Measurements from ENCODE around the gene ROR2. TPM values are rescaled to one million over a fixed set of nuclear protein-coding genes. Genes with fewer than 3 reads are reported as not detected.
"Not testable (repeated sequence)": the region's sequence is repeated elsewhere in the genome, so short reads cannot be mapped to it uniquely, and the experiment has no call there.

The ROR2 gene
- polyA plus RNA-seq (2012; ENCODE audit: low read depth, missing spikeins): 0.05 TPM

GRCh38 chr9:91949946-91950664, at the start of gene ROR2:
ROR2 (minus strand) TSS chr9:91950228.
- TF ChIP-seq POLR2AphosphoS5 (IDR thresholded peaks at IDR 0.05; ENCODE audit: low read depth, low read length): no peak
- no peak for TF ChIP-seq TAF1 (IDR thresholded peaks at IDR 0.05; ENCODE audit: low read depth, low read length)
- no peak for TF ChIP-seq PAX5 (IDR thresholded peaks at IDR 0.05; ENCODE audit: insufficient read depth, low read length, severe bottlenecking)
- no peak for TF ChIP-seq SPI1 (IDR thresholded peaks at IDR 0.05; ENCODE audit: low read depth, low read length)
- no peak for TF ChIP-seq POLR2A (IDR thresholded peaks at IDR 0.05; ENCODE audit: low read depth, low read length)
- no peak for TF ChIP-seq POU2F2 (IDR thresholded peaks at IDR 0.05; ENCODE audit: low read depth, low read length)
- DNase-seq (ENCODE audit: insufficient read length, low spot score) (peak; percentile 68), FAIRE-seq (no peak)

GRCh38 chr9:91995000-91995655, 45.1 kb upstream of the ROR2 start:
- FAIRE-seq (no peak), DNase-seq (ENCODE audit: insufficient read length, low spot score) (no peak)
- TF ChIP-seq SPI1 (IDR thresholded peaks at IDR 0.05; ENCODE audit: low read depth, low read length): no peak
- no peak for TF ChIP-seq POLR2A (IDR thresholded peaks at IDR 0.05; ENCODE audit: low read depth, low read length)
- TF ChIP-seq POU2F2 (IDR thresholded peaks at IDR 0.05; ENCODE audit: low read depth, low read length): no peak
- TF ChIP-seq POLR2AphosphoS5 (IDR thresholded peaks at IDR 0.05; ENCODE audit: low read depth, low read length): no peak
- no peak for TF ChIP-seq PAX5 (IDR thresholded peaks at IDR 0.05; ENCODE audit: insufficient read depth, low read length, severe bottlenecking)
- no peak for TF ChIP-seq TAF1 (IDR thresholded peaks at IDR 0.05; ENCODE audit: low read depth, low read length)

GRCh38 chr9:91994422-91994821, 44.4 kb upstream of the ROR2 start:
- DNase-seq (ENCODE audit: insufficient read length, low spot score) (no peak), FAIRE-seq (no peak)

GRCh38 chr9:91992461-91993041, 42.5 kb upstream of the ROR2 start:
- FAIRE-seq (no peak), DNase-seq (ENCODE audit: insufficient read length, low spot score) (no peak)
- TF ChIP-seq PAX5 (IDR thresholded peaks at IDR 0.05; ENCODE audit: insufficient read depth, low read length, severe bottlenecking) (no peak), POLR2A (IDR thresholded peaks at IDR 0.05; ENCODE audit: low read depth, low read length) (no peak), SPI1 (IDR thresholded peaks at IDR 0.05; ENCODE audit: low read depth, low read length) (no peak), POLR2AphosphoS5 (IDR thresholded peaks at IDR 0.05; ENCODE audit: low read depth, low read length) (no peak), POU2F2 (IDR thresholded peaks at IDR 0.05; ENCODE audit: low read depth, low read length) (no peak), TAF1 (IDR thresholded peaks at IDR 0.05; ENCODE audit: low read depth, low read length) (no peak)

More at GRCh38 chr9:91994422-91994821, 44.4 kb upstream of the ROR2 start:
- TF ChIP-seq PAX5 (IDR thresholded peaks at IDR 0.05; ENCODE audit: insufficient read depth, low read length, severe bottlenecking) (no peak), TAF1 (IDR thresholded peaks at IDR 0.05; ENCODE audit: low read depth, low read length) (no peak), POU2F2 (IDR thresholded peaks at IDR 0.05; ENCODE audit: low read depth, low read length) (no peak), POLR2AphosphoS5 (IDR thresholded peaks at IDR 0.05; ENCODE audit: low read depth, low read length) (no peak), POLR2A (IDR thresholded peaks at IDR 0.05; ENCODE audit: low read depth, low read length) (no peak), SPI1 (IDR thresholded peaks at IDR 0.05; ENCODE audit: low read depth, low read length) (no peak)

GRCh38 chr9:91991721-91992341, 41.8 kb upstream of the ROR2 start:
- no peak for DNase-seq (ENCODE audit: insufficient read length, low spot score)

GRCh38 chr9:91986248-91986647, 36.2 kb upstream of the ROR2 start:
- FAIRE-seq (no peak), DNase-seq (ENCODE audit: insufficient read length, low spot score) (no peak)
- no peak for TF ChIP-seq TAF1 (IDR thresholded peaks at IDR 0.05; ENCODE audit: low read depth, low read length)
- TF ChIP-seq POLR2AphosphoS5 (IDR thresholded peaks at IDR 0.05; ENCODE audit: low read depth, low read length): no peak
- TF ChIP-seq POU2F2 (IDR thresholded peaks at IDR 0.05; ENCODE audit: low read depth, low read length): no peak
- no peak for TF ChIP-seq POLR2A (IDR thresholded peaks at IDR 0.05; ENCODE audit: low read depth, low read length)
- TF ChIP-seq SPI1 (IDR thresholded peaks at IDR 0.05; ENCODE audit: low read depth, low read length): no peak
- TF ChIP-seq PAX5 (IDR thresholded peaks at IDR 0.05; ENCODE audit: insufficient read depth, low read length, severe bottlenecking): no peak

More at GRCh38 chr9:91991721-91992341, 41.8 kb upstream of the ROR2 start:
- FAIRE-seq: no peak
- no peak for TF ChIP-seq POU2F2 (IDR thresholded peaks at IDR 0.05; ENCODE audit: low read depth, low read length)
- no peak for TF ChIP-seq POLR2A (IDR thresholded peaks at IDR 0.05; ENCODE audit: low read depth, low read length)
- TF ChIP-seq SPI1 (IDR thresholded peaks at IDR 0.05; ENCODE audit: low read depth, low read length): no peak
- TF ChIP-seq POLR2AphosphoS5 (IDR thresholded peaks at IDR 0.05; ENCODE audit: low read depth, low read length): no peak
- no peak for TF ChIP-seq TAF1 (IDR thresholded peaks at IDR 0.05; ENCODE audit: low read depth, low read length)
- no peak for TF ChIP-seq PAX5 (IDR thresholded peaks at IDR 0.05; ENCODE audit: insufficient read depth, low read length, severe bottlenecking)

- DNase-seq (ENCODE audit: insufficient read length, low spot score): no peak
- no peak for TF ChIP-seq POU2F2 (IDR thresholded peaks at IDR 0.05; ENCODE audit: low read depth, low read length)
- no peak for TF ChIP-seq PAX5 (IDR thresholded peaks at IDR 0.05; ENCODE audit: insufficient read depth, low read length, severe bottlenecking)
- TF ChIP-seq POLR2A (IDR thresholded peaks at IDR 0.05; ENCODE audit: low read depth, low read length): no peak
- TF ChIP-seq TAF1 (IDR thresholded peaks at IDR 0.05; ENCODE audit: low read depth, low read length): no peak
- TF ChIP-seq POLR2AphosphoS5 (IDR thresholded peaks at IDR 0.05; ENCODE audit: low read depth, low read length): no peak
- no peak for TF ChIP-seq SPI1 (IDR thresholded peaks at IDR 0.05; ENCODE audit: low read depth, low read length)
- no peak for FAIRE-seq
Measured at GRCh38 chr9:91985692-91986091, 35.7 kb upstream of the ROR2 start.

- no peak for DNase-seq (ENCODE audit: insufficient read length, low spot score)
- no peak for TF ChIP-seq POLR2AphosphoS5 (IDR thresholded peaks at IDR 0.05; ENCODE audit: low read depth, low read length)
- TF ChIP-seq PAX5 (IDR thresholded peaks at IDR 0.05; ENCODE audit: insufficient read depth, low read length, severe bottlenecking): no peak
- TF ChIP-seq SPI1 (IDR thresholded peaks at IDR 0.05; ENCODE audit: low read depth, low read length): no peak
- no peak for TF ChIP-seq POU2F2 (IDR thresholded peaks at IDR 0.05; ENCODE audit: low read depth, low read length)
- no peak for TF ChIP-seq POLR2A (IDR thresholded peaks at IDR 0.05; ENCODE audit: low read depth, low read length)
- TF ChIP-seq TAF1 (IDR thresholded peaks at IDR 0.05; ENCODE audit: low read depth, low read length): no peak
- no peak for FAIRE-seq
Measured at GRCh38 chr9:91978740-91979414, 28.8 kb upstream of the ROR2 start.

- FAIRE-seq; DNase-seq (ENCODE audit: insufficient read length, low spot score): not testable (repeated sequence)
Measured at GRCh38 chr9:91975254-91975653, 25.2 kb upstream of the ROR2 start.
